ENCODE results near the gene NAV3. TPM values are rescaled to one million over a fixed set of nuclear protein-coding genes. Genes with fewer than 3 reads are reported as not detected.

The NAV3 gene
- total RNA-seq, 4 donors from 2014 or later: 32.0 to 60.5 (median 35.8) TPM

GRCh38 chr12:77995436-77996167 lies 164.9 kb downstream of the NAV3 start:
- H3K27me3 ChIP-seq: no peaks in the 10 kb centered on the region
- DNase-seq (ENCODE audit: low spot score in 2 of 2): no peak
- no peak overlapping the region for H3K4me3 ChIP-seq
- 77 to 81% methylated on average over 2 of the region's 2 CpGs for WGBS, 2 donors
- H3K36me3 ChIP-seq: no peaks in the 10 kb centered on the region
- peaks cover 0 to 13% (median 0%) of the 10 kb centered on the region in 4 donors for H3K4me1 ChIP-seq
- H3K27ac ChIP-seq: peak overlapping the region in 2 of 4 donors; percentile 8 to 29
- H3K9me3 ChIP-seq: no peaks in the 10 kb centered on the region
- TF ChIP-seq, protein P1, sequence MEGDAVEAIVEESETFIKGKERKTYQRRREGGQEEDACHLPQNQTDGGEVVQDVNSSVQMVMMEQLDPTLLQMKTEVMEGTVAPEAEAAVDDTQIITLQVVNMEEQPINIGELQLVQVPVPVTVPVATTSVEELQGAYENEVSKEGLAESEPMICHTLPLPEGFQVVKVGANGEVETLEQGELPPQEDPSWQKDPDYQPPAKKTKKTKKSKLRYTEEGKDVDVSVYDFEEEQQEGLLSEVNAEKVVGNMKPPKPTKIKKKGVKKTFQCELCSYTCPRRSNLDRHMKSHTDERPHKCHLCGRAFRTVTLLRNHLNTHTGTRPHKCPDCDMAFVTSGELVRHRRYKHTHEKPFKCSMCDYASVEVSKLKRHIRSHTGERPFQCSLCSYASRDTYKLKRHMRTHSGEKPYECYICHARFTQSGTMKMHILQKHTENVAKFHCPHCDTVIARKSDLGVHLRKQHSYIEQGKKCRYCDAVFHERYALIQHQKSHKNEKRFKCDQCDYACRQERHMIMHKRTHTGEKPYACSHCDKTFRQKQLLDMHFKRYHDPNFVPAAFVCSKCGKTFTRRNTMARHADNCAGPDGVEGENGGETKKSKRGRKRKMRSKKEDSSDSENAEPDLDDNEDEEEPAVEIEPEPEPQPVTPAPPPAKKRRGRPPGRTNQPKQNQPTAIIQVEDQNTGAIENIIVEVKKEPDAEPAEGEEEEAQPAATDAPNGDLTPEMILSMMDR (IDR thresholded peaks at IDR 0.05): no peak
- no peak for TF ChIP-seq EP300 (IDR thresholded peaks at IDR 0.05)
- no peak for TF ChIP-seq POLR2A (IDR thresholded peaks at IDR 0.05)

GRCh38 chr12:77996670-77997069 lies 166.0 kb downstream of the NAV3 start:
- Histone ChIP-seq H3K4me3 (no peak overlapping the region), H3K36me3 (no peaks in the 10 kb centered on the region), H3K27ac (no peak overlapping the region), H3K9me3 (no peaks in the 10 kb centered on the region), H3K27me3 (no peaks in the 10 kb centered on the region), H3K4me1 (peaks cover 0 to 13% (median 0%) of the 10 kb centered on the region in 4 donors)
- 62 to 69% methylated on average over 4 of the region's 4 CpGs for WGBS, 2 donors
- TF ChIP-seq, protein P1 (IDR thresholded peaks at IDR 0.05): no peak
- TF ChIP-seq EP300 (IDR thresholded peaks at IDR 0.05): no peak
- TF ChIP-seq POLR2A (IDR thresholded peaks at IDR 0.05): no peak
- DNase-seq (ENCODE audit: low spot score in 2 of 2): no peak

DNA sequence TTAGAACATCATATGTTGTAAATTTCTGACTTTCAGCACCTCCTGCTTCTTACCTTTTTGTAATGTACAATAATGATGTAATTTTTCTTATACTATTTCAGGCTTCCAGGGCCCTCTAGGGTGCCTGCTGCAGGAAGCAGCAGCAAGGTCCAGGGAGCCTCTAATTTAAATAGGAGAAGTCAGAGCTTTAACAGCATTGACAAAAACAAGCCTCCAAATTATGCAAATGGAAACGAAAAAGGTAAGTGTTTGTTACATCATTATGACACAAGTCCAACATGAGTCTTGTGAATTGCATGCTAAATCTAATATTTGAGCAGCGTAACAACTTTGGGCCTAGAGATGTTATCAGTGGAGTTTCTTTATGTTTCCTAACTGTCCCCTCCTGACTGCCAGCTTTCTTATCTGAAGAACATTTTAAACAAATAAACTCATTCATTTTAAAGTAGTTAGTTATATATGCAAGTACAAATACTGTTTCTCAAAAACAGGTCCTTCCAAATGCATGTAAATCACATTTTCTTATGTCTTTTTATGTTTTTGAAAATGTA lies 167.6 kb downstream of the NAV3 start:
- TF ChIP-seq POLR2A (IDR thresholded peaks at IDR 0.05) (no peak), EP300 (IDR thresholded peaks at IDR 0.05) (no peak)
- TF ChIP-seq, protein P1 (IDR thresholded peaks at IDR 0.05): no peak
- Histone ChIP-seq H3K36me3 (no peaks in the 10 kb centered on the region), H3K4me1 (peaks cover 0 to 13% (median 0%) of the 10 kb centered on the region in 4 donors), H3K27me3 (no peaks in the 10 kb centered on the region), H3K4me3 (no peak overlapping the region), H3K27ac (no peak overlapping the region), H3K9me3 (no peaks in the 10 kb centered on the region)
- WGBS, 2 donors: 72 to 78% methylated on average over 2 of the region's 2 CpGs
- no peak for DNase-seq (ENCODE audit: low spot score in 2 of 2)

- Histone ChIP-seq H3K36me3 (no peaks in the 10 kb centered on the region), H3K4me1 (peaks cover 0 to 13% (median 0%) of the 10 kb centered on the region in 4 donors), H3K27ac (no peak overlapping the region), H3K9me3 (no peaks in the 10 kb centered on the region), H3K27me3 (no peaks in the 10 kb centered on the region), H3K4me3 (no peak overlapping the region)
- 53 to 55% methylated on average over 4 of the region's 4 CpGs for WGBS, 2 donors
- TF ChIP-seq EP300 (IDR thresholded peaks at IDR 0.05) (no peak), POLR2A (IDR thresholded peaks at IDR 0.05) (no peak)
- TF ChIP-seq, protein P1 (IDR thresholded peaks at IDR 0.05): no peak
- DNase-seq (ENCODE audit: low spot score in 2 of 2): no peak
Observed at GRCh38 chr12:77999074-77999715, 168.5 kb downstream of the NAV3 start.

DNA sequence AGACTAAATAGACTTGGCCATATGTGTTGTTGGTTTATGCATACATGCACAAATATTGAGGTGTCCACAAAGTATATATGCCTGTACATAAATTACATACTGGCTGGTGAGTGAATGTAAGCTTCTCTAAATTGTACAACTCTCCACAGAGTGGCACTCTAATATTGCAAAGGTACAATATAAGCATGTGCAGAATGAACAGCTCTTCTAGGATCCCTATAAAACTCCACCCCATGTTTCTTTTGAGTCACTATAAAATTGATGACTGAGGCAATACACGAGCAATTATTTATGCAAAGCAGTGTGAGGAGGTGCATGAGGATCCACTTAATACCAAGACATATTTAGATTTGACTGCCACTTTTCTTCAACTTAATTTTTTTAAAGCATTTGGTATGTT lies 172.2 kb downstream of the NAV3 start:
- H3K9me3 ChIP-seq: no peaks in the 10 kb centered on the region
- no peak for DNase-seq (ENCODE audit: low spot score in 2 of 2)
- H3K4me3 ChIP-seq: no peak overlapping the region
- WGBS, 2 donors: 45 to 54% methylated on average over 1 of the region's 1 CpG
- H3K27ac ChIP-seq: no peak overlapping the region
- TF ChIP-seq EP300 (IDR thresholded peaks at IDR 0.05): no peak
- TF ChIP-seq POLR2A (IDR thresholded peaks at IDR 0.05): no peak
- TF ChIP-seq, protein P1 (IDR thresholded peaks at IDR 0.05): no peak
- H3K27me3 ChIP-seq: no peaks in the 10 kb centered on the region
- H3K4me1 ChIP-seq: peaks cover 0 to 9% (median 0%) of the 10 kb centered on the region in 4 donors
- H3K36me3 ChIP-seq: peaks cover 0 to 8% (median 0%) of the 10 kb centered on the region in 3 donors
